Activated CD8-positive, alpha-beta memory T cell treated with anti-CD3 and anti-CD28 coated beads, Interleukin-2, amount 50 U/mL, for 1 hour (primary cell): ENCODE data around the gene HSD11B2.

ENCODE experiments used
- DNase-seq: peaks from one replicate; pipeline ENCODE4 v3.0.0-alpha.2; 2020; ENCODE audit errors: extremely low read depth

Gene HSD11B2

GRCh38 chr16:67451061-67451703 lies 20.3 kb downstream of the HSD11B2 start:
- no peak for DNase-seq

- no peak for DNase-seq
These were observed 20.9 kb downstream of the HSD11B2 start for GRCh38 chr16:67451704-67452435.

GRCh38 chr16:67454104-67454503 lies 23.2 kb downstream of the HSD11B2 start:
- DNase-seq: no peak

- no peak for DNase-seq
These were observed 23.9 kb downstream of the HSD11B2 start for GRCh38 chr16:67454852-67455251.

GRCh38 chr16:67456391-67457081 lies 25.6 kb downstream of the HSD11B2 start:
- DNase-seq: no peak

- DNase-seq: no peak
These were observed 26.7 kb downstream of the HSD11B2 start for GRCh38 chr16:67457611-67458010.

GRCh38 chr16:67458121-67458641 lies 27.3 kb downstream of the HSD11B2 start:
- no peak for DNase-seq

- DNase-seq: no peak
These were observed 28.3 kb downstream of the HSD11B2 start for GRCh38 chr16:67459066-67459860.

GRCh38 chr16:67459861-67460150 lies 28.9 kb downstream of the HSD11B2 start:
- no peak for DNase-seq

- DNase-seq: no peak
These were observed 29.2 kb downstream of the HSD11B2 start for GRCh38 chr16:67460168-67460567.

GRCh38 chr16:67460961-67461360 lies 30.0 kb downstream of the HSD11B2 start:
- no peak for DNase-seq

GRCh38 chr16:67461600-67462278 lies 30.8 kb downstream of the HSD11B2 start:
- DNase-seq: no peak

GRCh38 chr16:67462279-67462655 lies 31.3 kb downstream of the HSD11B2 start:
- no peak for DNase-seq

- no peak for DNase-seq
These were observed 32.1 kb downstream of the HSD11B2 start for GRCh38 chr16:67463059-67463458.

GRCh38 chr16:67463691-67464090 lies 32.8 kb downstream of the HSD11B2 start:
- no peak for DNase-seq

GRCh38 chr16:67464565-67464964 lies 33.6 kb downstream of the HSD11B2 start:
- DNase-seq: no peak

GRCh38 chr16:67466581-67466980 lies 35.7 kb downstream of the HSD11B2 start:
- DNase-seq: no peak

GRCh38 chr16:67468731-67469130 lies 37.8 kb downstream of the HSD11B2 start:
- no peak for DNase-seq

GRCh38 chr16:67470359-67470758 lies 39.4 kb downstream of the HSD11B2 start:
- no peak for DNase-seq

- DNase-seq: no peak
These were observed 41.0 kb downstream of the HSD11B2 start for GRCh38 chr16:67471758-67472384.
